Measurements from ENCODE around the gene UBA3. TPM values are rescaled to one million over a fixed set of nuclear protein-coding genes. Genes with fewer than 3 reads are reported as not detected.
A peak's percentile ranks its signal among the peaks of the same experiment; 100 is the strongest.

Gene UBA3
- total and polyA plus RNA-seq, 11 donors = 45.1 to 117 (median 75.3) TPM

DNA sequence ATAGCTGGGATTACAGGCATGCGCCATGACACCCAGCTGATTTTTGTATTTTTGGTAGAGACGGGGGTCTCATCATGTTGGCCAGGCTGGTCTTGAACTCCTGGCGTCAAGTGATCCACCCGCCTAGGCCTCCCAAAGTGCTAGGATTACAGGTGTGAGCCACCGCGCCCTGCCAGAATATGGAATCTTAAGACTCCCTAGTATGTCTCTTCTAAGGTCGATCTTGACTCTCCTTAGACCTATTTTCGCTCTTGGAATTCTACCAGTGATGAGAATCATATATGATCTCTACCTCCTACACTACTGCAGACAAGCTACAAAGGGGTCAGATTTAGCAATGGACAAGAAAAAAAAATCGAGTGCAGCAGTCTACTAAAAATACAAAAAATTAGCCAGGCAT lies 47.4 kb downstream of the UBA3 start:
- H3K36me3 ChIP-seq = peaks cover 0 to 100% (median 100%) of the 10 kb centered on the region in 9 donors
- WGBS, 4 donors = 95 to 98% (median 97%) methylated on average over 9 of the region's 9 CpGs
- H3K9me3 ChIP-seq = no peaks in the 10 kb centered on the region
- H3K27me3 ChIP-seq = no peaks in the 10 kb centered on the region
- intact Hi-C loops (cut with DNase I) = no loop called here
- ATAC-seq (no peak), DNase-seq (no peak)
- no peak for TF ChIP-seq POLR2A (IDR thresholded peaks at IDR 0.05)
- peaks cover 0 to 12% (median 0%) of the 10 kb centered on the region in 12 donors for H3K4me1 ChIP-seq
- H3K27ac ChIP-seq = peak overlapping the region in 1 of 12 donors; percentile 62
- H3K4me3 ChIP-seq = no peak overlapping the region

DNA sequence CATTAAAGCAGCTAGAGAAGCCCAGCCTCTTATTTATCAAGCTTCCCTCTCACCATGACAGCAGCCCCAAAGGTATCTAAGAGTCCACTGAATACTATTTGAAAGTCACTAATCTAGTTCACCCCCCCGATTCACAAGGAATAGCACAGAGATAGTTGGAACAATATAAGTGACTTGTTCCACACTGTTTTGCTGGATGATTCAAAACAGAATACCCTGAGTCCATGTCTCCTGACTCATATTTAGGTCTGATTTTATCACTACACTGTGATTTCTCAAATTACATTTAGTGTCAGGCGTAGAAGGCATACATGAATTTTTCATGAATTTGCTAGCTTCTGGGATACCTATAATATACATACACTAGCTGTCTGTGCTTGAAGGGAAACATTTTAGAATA lies 48.0 kb downstream of the UBA3 start:
- H3K4me3 ChIP-seq = no peak overlapping the region
- intact Hi-C loops (cut with DNase I) = no loop called here
- H3K4me1 ChIP-seq = peaks cover 0 to 12% (median 0%) of the 10 kb centered on the region in 12 donors
- TF ChIP-seq POLR2A (IDR thresholded peaks at IDR 0.05) (no peak), CTCF (IDR thresholded peaks at IDR 0.05) (no peak)
- H3K9me3 ChIP-seq = no peaks in the 10 kb centered on the region
- 89 to 92% (median 91%) methylated on average over 2 of the region's 2 CpGs for WGBS, 4 donors
- H3K27ac ChIP-seq = no peak overlapping the region
- no peaks in the 10 kb centered on the region for H3K27me3 ChIP-seq
- DNase-seq = no peak
- peaks cover 0 to 100% (median 100%) of the 10 kb centered on the region in 9 donors for H3K36me3 ChIP-seq
- ATAC-seq = no peak

- no peaks in the 10 kb centered on the region for H3K27me3 ChIP-seq
- peaks cover 0 to 100% (median 100%) of the 10 kb centered on the region in 9 donors for H3K36me3 ChIP-seq
- H3K4me1 ChIP-seq = peaks cover 0 to 12% (median 0%) of the 10 kb centered on the region in 12 donors
- TF ChIP-seq CTCF (IDR thresholded peaks at IDR 0.05) (no peak), POLR2A (IDR thresholded peaks at IDR 0.05) (no peak)
- no peaks in the 10 kb centered on the region for H3K9me3 ChIP-seq
- DNase-seq = no peak
- ATAC-seq = no peak
- intact Hi-C loops (cut with DNase I) = no loop called here
- H3K27ac ChIP-seq = no peak overlapping the region
- no peak overlapping the region for H3K4me3 ChIP-seq
- WGBS, 4 donors = 90 to 96% (median 93%) methylated on average over 1 of the region's 1 CpG
Observed at GRCh38 chr3:69031635-69032034, 48.5 kb downstream of the UBA3 start.

DNA sequence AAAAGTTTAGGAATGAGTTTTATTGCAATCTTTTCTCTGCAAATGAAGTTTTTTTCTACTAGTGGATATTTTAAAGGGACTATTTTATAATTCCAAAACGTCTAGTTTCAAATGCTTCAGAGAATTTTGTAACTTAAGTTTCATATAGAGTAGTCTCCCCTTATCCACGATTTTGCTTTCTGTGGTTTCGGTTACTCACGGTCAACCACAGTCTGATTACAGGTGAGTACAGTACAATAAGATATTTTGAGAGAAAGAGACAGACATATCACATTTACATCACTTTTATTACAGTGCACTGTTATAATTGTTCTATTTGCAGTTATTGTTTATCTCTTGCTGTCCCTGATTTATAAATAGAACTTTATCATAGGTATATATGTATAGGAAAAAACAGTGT lies 59.3 kb downstream of the UBA3 start:
- no peaks in the 10 kb centered on the region for H3K27me3 ChIP-seq
- H3K27ac ChIP-seq = no peak overlapping the region
- no peak for ATAC-seq
- peaks cover 0 to under 1% (median 0%) of the 10 kb centered on the region in 12 donors for H3K4me1 ChIP-seq
- no peaks in the 10 kb centered on the region for H3K9me3 ChIP-seq
- H3K4me3 ChIP-seq = no peak overlapping the region
- intact Hi-C loops (cut with DNase I) = no loop called here
- H3K36me3 ChIP-seq = peaks cover 0 to 82% (median 53%) of the 10 kb centered on the region in 9 donors
- DNase-seq = no peak
- 72 to 75% (median 73%) methylated on average over 4 of the region's 4 CpGs for WGBS, 4 donors
- TF ChIP-seq POLR2A (IDR thresholded peaks at IDR 0.05) (no peak), CTCF (IDR thresholded peaks at IDR 0.05) (peak in 2 of 12 donors; percentile 2 to 3)

GRCh38 chr3:69020424-69020823 lies 59.7 kb downstream of the UBA3 start:
- no peak overlapping the region for H3K27ac ChIP-seq
- ATAC-seq (no peak), DNase-seq (no peak)
- H3K9me3 ChIP-seq = no peaks in the 10 kb centered on the region
- peaks cover 0 to 5% (median 0%) of the 10 kb centered on the region in 12 donors for H3K4me1 ChIP-seq
- intact Hi-C loops (cut with DNase I) = no loop called here
- H3K36me3 ChIP-seq = peaks cover 0 to 78% (median 48%) of the 10 kb centered on the region in 9 donors
- WGBS, 4 donors = 48 to 53% (median 52%) methylated on average over 2 of the region's 2 CpGs
- no peak overlapping the region for H3K4me3 ChIP-seq
- TF ChIP-seq CTCF (IDR thresholded peaks at IDR 0.05) (peak in 7 of 12 donors; percentile 9 to 41 (median 29)), POLR2A (IDR thresholded peaks at IDR 0.05) (no peak)
- no peaks in the 10 kb centered on the region for H3K27me3 ChIP-seq
